Measurements from ENCODE around the gene COQ10A. TPM values are rescaled to one million over a fixed set of nuclear protein-coding genes. Genes with fewer than 3 reads are reported as not detected.

The COQ10A gene
- total RNA-seq = 3.3 and 5.9 TPM in 2 replicates

DNA sequence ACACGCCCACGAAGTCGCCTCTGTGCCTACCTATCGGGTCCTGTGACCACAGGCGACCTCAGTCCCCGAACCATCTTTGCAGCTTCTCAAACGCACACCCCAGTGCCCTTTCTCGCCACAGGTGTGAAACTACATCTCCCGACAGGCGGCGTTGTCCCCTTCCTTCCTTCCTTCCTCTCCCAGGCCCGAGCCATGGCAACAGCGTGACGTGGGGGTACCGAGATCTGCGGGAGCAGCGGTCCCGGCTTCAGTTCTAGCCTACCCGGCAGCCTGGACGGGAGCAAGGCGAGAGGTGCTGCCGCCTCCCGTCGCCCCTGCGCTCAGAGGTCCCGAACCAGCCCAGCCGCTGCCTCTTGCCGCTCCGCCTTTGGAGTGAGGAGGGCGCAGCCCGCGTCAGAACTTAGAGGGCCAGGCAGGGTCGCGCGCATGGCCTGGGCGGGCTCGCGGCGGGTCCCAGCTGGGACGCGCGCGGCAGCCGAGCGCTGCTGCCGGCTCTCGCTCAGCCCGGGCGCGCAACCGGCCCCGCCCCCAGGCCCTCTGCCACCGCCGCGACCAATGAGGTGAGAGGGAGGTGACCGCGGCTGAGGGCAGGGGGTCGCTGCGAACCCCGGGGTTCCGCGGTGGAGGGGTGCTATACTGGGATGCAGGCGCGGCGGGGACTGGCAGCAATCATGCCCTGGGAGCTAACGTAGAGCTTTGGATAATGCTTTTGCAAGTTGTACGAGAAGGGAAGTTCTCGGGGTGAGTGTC lies at the start of gene COQ10A:
Gene COQ10A, plus strand, starts transcription at position 250 of the 750 bp plus-strand sequence. Its CDS starts 177 bp downstream, at position 427.

DNA sequence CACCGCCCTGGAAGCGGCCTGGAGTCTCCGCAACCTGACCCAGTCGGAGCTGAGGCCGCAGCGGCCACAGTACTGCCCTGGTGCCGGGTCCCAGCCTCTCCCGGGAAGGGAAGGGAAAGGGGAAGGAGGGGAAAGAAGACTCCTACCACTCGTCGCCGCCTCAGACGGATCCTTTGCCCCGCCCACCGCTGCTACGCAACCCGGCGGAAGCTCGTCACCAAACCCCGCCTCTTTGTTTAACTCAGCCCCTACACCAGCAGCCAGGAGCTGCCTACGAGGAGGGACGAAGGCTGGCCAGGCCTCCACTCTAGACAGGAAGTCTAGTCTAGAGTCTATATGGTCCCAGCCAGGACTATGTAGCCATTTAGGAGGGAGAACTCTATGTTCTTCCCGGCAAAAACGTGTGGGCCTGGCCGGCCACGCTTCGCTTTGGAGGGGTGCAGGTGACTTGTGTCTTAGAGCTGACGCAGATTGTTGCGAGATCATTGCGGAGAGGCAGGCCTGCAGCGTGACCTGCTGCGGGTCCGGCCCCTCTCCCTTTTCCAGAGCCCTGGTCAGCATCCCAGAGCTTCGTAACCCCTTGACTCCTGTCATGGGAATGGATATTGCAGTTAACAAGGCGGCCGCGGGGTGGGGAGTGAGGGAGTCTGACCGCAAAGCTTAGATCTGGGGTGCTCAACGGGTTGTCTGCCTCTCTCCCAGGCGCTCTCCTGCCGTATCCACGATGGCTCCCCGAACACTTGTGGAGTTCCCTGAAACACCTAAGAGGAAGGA lies 44.8 kb upstream of the COQ10A start, which contains the start of gene RNF41:
Gene RNF41, minus strand, starts transcription at position 166 of the 774 bp plus-strand sequence. CDS start 7,875 bp downstream, outside the sequence.

DNA sequence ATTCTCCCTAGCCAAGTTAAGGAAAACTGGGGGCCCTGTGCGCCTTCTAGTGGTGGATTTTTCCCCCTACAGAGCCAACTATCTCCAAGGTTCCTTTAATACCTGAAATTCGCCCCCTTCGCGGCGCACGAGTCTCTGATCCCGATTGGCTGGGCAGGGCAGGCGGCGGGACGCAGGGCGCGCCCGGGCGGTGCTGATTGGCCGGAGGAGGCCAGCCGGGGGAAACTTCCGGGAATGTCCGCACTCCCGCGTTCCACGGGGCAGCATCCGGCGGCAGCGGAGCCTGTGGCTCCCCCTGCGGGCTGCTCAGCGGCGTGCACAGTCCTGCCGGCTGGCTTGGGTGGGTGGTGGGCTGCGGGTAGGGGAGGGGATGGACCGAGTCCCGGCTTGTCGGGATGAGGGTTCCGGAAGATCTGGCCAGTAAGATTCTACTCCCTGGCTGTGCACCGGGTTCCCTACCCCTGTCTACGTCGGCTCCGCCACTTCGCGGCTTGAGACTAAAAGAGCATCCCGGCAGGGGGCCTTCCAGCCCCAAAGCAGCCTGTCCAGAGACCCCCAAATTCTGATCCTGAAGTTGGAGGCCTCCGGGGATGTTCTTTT lies 42.5 kb upstream of the COQ10A start, which contains the start of gene NABP2:
Gene NABP2, plus strand, starts transcription at position 241 of the 600 bp plus-strand sequence. CDS start 515 bp downstream, outside the sequence.

DNA sequence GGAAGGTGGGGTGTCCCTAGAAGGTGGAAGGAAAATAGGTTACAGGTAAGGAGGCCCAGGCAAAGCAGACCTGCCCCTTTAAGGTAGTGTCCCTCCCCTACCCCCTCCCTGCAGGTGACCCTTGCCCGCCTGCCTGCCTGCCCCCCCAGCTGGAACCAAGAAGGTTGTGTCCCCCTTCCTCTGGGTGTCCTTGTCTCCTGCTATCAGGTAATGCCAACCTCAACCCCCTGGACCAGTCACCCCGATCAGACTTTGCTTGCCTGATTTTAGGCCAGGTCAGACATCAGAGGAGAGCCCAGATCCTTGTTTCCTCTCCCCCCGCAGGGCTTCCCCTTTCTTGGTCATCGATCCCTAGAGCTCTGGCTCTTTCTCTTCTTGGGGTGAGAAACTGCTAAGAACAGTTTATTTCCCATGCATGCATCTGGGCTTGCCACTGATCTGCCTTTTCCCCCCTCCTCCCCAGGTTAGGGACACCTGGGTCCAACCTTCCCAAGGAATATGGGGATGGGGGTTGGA lies 36.8 kb upstream of the COQ10A start, which contains the start of gene SLC39A5:
Gene SLC39A5, plus strand, starts transcription at position 136 of the 516 bp plus-strand sequence. CDS start 1,224 bp downstream, outside the sequence.

DNA sequence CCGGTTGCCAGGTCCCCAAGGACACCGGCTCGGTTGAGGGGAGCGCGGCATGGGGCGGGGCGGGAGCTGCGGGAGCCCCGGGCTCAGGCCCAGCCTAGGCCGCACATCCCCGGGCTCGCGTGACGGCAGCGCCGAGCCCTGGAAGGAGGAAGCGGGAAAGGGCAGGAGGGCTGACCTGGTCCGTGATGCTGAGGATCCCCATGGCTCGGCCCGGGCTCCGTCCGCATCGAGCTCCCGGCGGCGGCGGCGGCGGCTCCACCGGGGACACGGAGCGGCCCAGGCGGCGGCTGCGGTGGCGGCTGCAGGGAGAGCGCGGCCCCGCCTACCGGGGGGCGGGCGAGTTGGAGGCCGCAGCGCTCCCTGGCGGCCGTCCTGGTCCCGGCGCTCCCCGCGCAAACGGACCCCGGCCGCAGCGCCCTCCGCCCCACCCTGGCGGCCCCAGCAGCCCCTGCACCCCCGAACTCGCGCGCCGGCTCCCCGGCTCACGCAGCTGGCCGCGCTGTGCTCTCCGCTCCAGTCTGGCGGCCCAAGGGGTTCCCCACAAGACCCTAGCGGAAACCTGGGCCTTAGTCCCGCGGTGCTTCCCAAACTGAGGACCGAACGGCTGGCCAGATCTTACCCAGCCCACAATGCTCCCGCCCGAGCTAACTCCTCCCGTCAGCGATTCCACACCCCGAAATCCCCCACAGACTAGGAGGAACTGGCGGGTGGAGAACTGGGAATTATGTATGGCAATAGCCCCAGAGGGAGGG lies 8.5 kb upstream of the COQ10A start, which contains the start of gene ANKRD52:
Gene ANKRD52, minus strand, starts transcription at position 317 of the 752 bp plus-strand sequence. Its CDS starts 115 bp downstream, at position 202.

DNA sequence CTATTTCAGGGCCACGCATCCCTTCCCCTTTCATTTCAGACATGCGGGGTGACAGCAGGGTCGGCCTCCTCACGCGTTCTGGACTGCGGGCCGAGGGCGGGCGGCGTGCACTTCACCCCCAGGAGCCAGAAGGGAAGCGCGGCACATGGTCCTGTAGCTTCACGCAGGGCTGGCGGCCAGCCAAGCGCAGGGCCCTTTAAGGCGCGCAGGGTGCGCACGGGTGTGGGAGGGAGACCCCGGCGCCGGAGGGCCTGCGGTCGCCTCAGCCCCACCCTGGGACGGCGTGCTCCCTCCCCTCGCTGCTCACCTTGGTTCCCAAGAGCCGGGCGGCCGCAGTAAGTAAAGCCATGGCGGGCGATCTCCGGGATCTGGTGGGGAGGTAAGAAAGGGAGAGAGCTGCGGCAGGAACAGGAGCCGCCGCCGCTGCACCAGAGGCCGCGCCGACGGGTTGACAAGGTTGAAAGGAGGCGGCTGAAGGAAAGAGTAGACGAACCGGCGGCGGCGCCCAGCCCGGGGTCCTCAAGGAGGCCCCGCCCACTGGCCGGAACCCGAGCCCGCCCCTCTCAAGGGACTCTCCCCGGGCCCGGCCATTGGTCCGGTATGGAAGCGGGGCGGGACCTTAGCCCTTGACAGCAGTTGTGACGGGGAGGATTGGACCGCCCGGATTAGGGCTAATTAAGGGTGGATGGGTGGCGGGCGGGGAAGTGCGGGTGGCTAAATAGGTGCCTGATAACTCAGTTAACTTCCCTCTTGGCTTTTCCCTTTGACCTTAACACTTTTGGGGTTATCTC lies 33.3 kb downstream of the COQ10A start, which contains the start of gene CS:
Gene CS, minus strand, starts transcription at position 478 of the 791 bp plus-strand sequence. Its CDS starts 129 bp downstream, at position 349.

DNA sequence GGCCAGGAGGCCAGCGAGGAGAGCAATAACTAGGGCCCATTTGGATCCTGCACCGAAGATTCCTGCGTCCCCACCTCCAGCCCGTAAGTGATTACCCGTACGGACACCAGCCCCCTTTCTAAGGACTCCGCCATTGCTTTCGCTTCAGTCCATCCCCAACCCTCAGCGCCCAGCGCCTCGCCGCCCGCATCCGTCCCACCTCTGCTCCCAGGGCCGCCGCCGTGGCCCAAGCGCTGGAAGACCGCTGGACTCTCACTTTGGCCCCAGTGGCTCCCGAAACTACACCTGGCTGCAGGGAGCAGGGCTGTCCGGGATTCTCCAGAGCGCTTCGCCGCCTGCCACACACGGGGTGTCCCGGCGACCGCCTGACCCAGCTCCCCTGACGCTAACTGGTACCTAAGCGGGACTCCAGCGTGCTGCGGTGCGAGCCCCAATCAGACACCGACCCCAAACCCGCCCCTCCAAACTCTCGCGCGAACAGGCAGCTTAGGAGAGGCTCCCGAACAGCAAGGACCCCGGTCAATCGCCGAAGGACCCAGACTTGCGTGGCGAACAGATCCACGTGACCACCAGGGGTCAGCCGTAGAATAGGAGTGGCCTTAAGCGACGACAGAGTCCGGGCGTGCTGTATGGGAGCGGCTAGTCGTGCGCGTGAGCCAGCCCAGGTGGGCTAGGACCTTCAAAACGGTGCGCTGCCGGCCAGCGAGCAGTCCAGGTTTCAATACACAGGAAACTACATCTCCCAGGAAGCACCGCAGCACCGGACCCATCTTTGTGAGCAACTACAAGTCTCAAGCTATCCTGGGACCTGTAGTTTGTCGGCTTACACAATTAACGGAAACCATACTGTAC lies 49.1 kb downstream of the COQ10A start, which contains the start of gene CNPY2:
Gene CNPY2, minus strand, starts transcription at position 367 of the 852 bp plus-strand sequence. CDS start 771 bp downstream, outside the sequence.

Other genes with a start within 250 kb of the COQ10A start
- gene IKZF4, start 245.9 kb upstream of the COQ10A start, total RNA-seq = 0.58 and 2.0 TPM in 2 replicates
- gene RPS26, start 225.0 kb upstream of the COQ10A start, total RNA-seq = 664 and 693 TPM in 2 replicates
- 0.38 and 0.56 TPM in 2 replicates for gene ERBB3, start 186.8 kb upstream of the COQ10A start, total RNA-seq
- gene PA2G4, start 162.4 kb upstream of the COQ10A start, total RNA-seq = 84.0 and 204 TPM in 2 replicates
- 2,066 and 2,753 TPM in 2 replicates for gene RPL41, start 150.3 kb upstream of the COQ10A start, total RNA-seq
- gene ZC3H10, start 148.7 kb upstream of the COQ10A start, total RNA-seq = 4.0 and 5.6 TPM in 2 replicates
- 303 and 307 TPM in 2 replicates for gene ESYT1, start 138.7 kb upstream of the COQ10A start, total RNA-seq
- 35.7 and 60.0 TPM in 2 replicates for gene MYL6B, start 114.4 kb upstream of the COQ10A start, total RNA-seq
- 1,570 and 2,884 TPM in 2 replicates for gene MYL6, start 108.6 kb upstream of the COQ10A start, total RNA-seq
- gene SMARCC2, start 77.5 kb upstream of the COQ10A start, total RNA-seq = 33.0 and 36.0 TPM in 2 replicates
- gene RNF41, start 45.0 kb upstream of the COQ10A start, total RNA-seq = 99.3 and 165 TPM in 2 replicates
- gene NABP2, start 42.6 kb upstream of the COQ10A start, total RNA-seq = 20.9 and 28.8 TPM in 2 replicates
- 0.85 TPM in 1 of 2 replicates, not detected in the other for gene SLC39A5, start 36.9 kb upstream of the COQ10A start, total RNA-seq
- gene ANKRD52, start 8.6 kb upstream of the COQ10A start, total RNA-seq = 14.7 and 18.0 TPM in 2 replicates
- 62.9 and 99.7 TPM in 2 replicates for gene CS, start 33.4 kb downstream of the COQ10A start, total RNA-seq
- 93.0 and 106 TPM in 2 replicates for gene CNPY2, start 49.0 kb downstream of the COQ10A start, total RNA-seq
- 10.0 and 27.3 TPM in 2 replicates for gene PAN2, start 67.1 kb downstream of the COQ10A start, total RNA-seq
- 0.28 and 0.38 TPM in 2 replicates for gene IL23A, start 71.9 kb downstream of the COQ10A start, total RNA-seq
- gene STAT2, start 93.2 kb downstream of the COQ10A start, total RNA-seq = 105 and 295 TPM in 2 replicates
- gene APOF, start 95.9 kb downstream of the COQ10A start, total RNA-seq = not detected in 2 replicates
- 4.5 and 33.4 TPM in 2 replicates for gene TIMELESS, start 182.5 kb downstream of the COQ10A start, total RNA-seq
- 0.19 TPM in 1 of 2 replicates, not detected in the other for gene MIP, start 187.7 kb downstream of the COQ10A start, total RNA-seq
- 1.1 and 1.5 TPM in 2 replicates for gene SPRYD4, start 201.6 kb downstream of the COQ10A start, total RNA-seq
- gene GLS2, start 221.2 kb downstream of the COQ10A start, total RNA-seq = under 0.01 TPM in 1 of 2 replicates, not detected in the other

Data from regular cardiac myocyte (primary cell).